Neural cell (in vitro differentiated cells): ENCODE measurements around the gene PRR5. TPM values are rescaled to one million over a fixed set of nuclear protein-coding genes. Genes with fewer than 3 reads are reported as not detected.

Experiments
- H2AFZ ChIP-seq: fragments of 200-600, 300-800 bp; sonication (generic), shearing (Covaris generic); 2 replicates; pipeline ENCODE4 v1.6.0; 2014; ENCODE audit warnings: low read depth, mild to moderate bottlenecking, antibody characterized with exemption, low read length, moderate library complexity
- H3F3A ChIP-seq: fragments of 200-600 bp; shearing (Covaris generic); 2 replicates; pipeline ENCODE4 v1.6.1; 2016; ENCODE audit warnings: mild to moderate bottlenecking, moderate library complexity, mixed read lengths, antibody characterized with exemption, low read length; ENCODE audit not compliant: insufficient read depth, poor library complexity, severe bottlenecking
- H3K27ac ChIP-seq: fragments of 200-600, 300-800 bp; sonication (generic), shearing (Covaris generic); 2 replicates; pipeline ENCODE4 v1.5.1; 2014; ENCODE audit warnings: mild to moderate bottlenecking, low read length, moderate library complexity
- H3K27me3 ChIP-seq: fragments of 300-800, 200-600 bp; sonication (generic), shearing (Covaris generic); 2 replicates; pipeline ENCODE4 v1.6.0; 2014; ENCODE audit warnings: mild to moderate bottlenecking, low read depth, low read length, moderate library complexity; ENCODE audit not compliant: insufficient read depth
- H3K36me3 ChIP-seq: fragments of 300-800, 200-600 bp; sonication (generic), shearing (Covaris generic); 2 replicates; pipeline ENCODE4 v1.5.1; 2014; ENCODE audit warnings: mild to moderate bottlenecking, antibody characterized with exemption, low read length, moderate library complexity; ENCODE audit not compliant: insufficient read depth
- H3K4me2 ChIP-seq: fragments of 300-800, 200-600 bp; sonication (generic), shearing (Covaris generic); 2 replicates; pipeline ENCODE4 v1.6.0; 2014; ENCODE audit warnings: mild to moderate bottlenecking, low read length
- H3K4me3 ChIP-seq: fragments of 300-800, 200-600 bp; sonication (generic), shearing (Covaris generic); 2 replicates; pipeline ENCODE4 v1.5.1; 2014; ENCODE audit warnings: mild to moderate bottlenecking, low read length, moderate library complexity
- H3K79me2 ChIP-seq: fragments of 200-600 bp; shearing (Covaris generic); replicated peaks from 2 replicates; pipeline ENCODE4 v1.6.0; 2014; ENCODE audit warnings: mild to moderate bottlenecking, low read length, moderate library complexity; ENCODE audit not compliant: insufficient read depth
- H3K9ac ChIP-seq: fragments of 300-800, 200-600 bp; sonication (generic), shearing (Covaris generic); 2 replicates; pipeline ENCODE4 v1.6.1; 2016; ENCODE audit warnings: mild to moderate bottlenecking, low read length, mixed read lengths
- H3K9me2 ChIP-seq: fragments of 200-600 bp; shearing (Covaris generic); 2 replicates; pipeline ENCODE4 v1.6.1; 2016; ENCODE audit warnings: mild to moderate bottlenecking, low read length, mixed read lengths; ENCODE audit not compliant: insufficient read depth
- H3K9me3 ChIP-seq: fragments of 200-600, 300-800 bp; sonication (generic), shearing (Covaris generic); 2 replicates; pipeline ENCODE4 v1.6.1; 2016; ENCODE audit warnings: mild to moderate bottlenecking, mixed run types, low read length, moderate library complexity, mixed read lengths
- H4K20me1 ChIP-seq: fragments of 200-600 bp; shearing (Covaris generic); 2 replicates; pipeline ENCODE4 v1.6.1; 2016; ENCODE audit warnings: mild to moderate bottlenecking, mixed run types; ENCODE audit not compliant: insufficient read depth
- EP300 ChIP-seq: fragments of 450-650 bp; conservative IDR thresholded peaks from 2 replicates; pipeline ENCODE4 v1.6.1; 2014; ENCODE audit warnings: antibody characterized with exemption, mild to moderate bottlenecking, moderate library complexity; ENCODE audit not compliant: poor library complexity, severe bottlenecking
- EZH2 ChIP-seq: fragments of 200-600, 300-800 bp; shearing (Covaris generic), sonication (generic); IDR thresholded peaks from 2 replicates; pipeline ENCODE4 v1.6.1; 2014; ENCODE audit warnings: antibody characterized with exemption, low read length, borderline replicate concordance, mild to moderate bottlenecking; ENCODE audit not compliant: insufficient read depth, poor library complexity, severe bottlenecking
- MXI1 ChIP-seq: fragments of 450-650 bp; conservative IDR thresholded peaks from 2 replicates; pipeline ENCODE4 v1.6.1; 2014; ENCODE audit warnings: antibody characterized with exemption, mild to moderate bottlenecking; ENCODE audit not compliant: poor library complexity, severe bottlenecking
- POLR2AphosphoS5 ChIP-seq: IDR thresholded peaks from 2 replicates; pipeline ENCODE4 v1.6.1; 2012
- RAD21 ChIP-seq: fragments of 450-650 bp; conservative IDR thresholded peaks from 2 replicates; pipeline ENCODE4 v1.6.1; 2014; ENCODE audit warnings: antibody characterized with exemption, mild to moderate bottlenecking, moderate library complexity
- SMC3 ChIP-seq: fragments of 450-650 bp; conservative IDR thresholded peaks from 2 replicates; pipeline ENCODE4 v1.6.1; 2014; ENCODE audit warnings: antibody characterized with exemption, mild to moderate bottlenecking, moderate library complexity; ENCODE audit not compliant: poor library complexity
- TAF1 ChIP-seq: IDR thresholded peaks from 2 replicates; pipeline ENCODE4 v1.6.1; 2012; ENCODE audit warnings: low read depth
- polyA plus RNA-seq: library from polyadenylated mRNA; depleted of rRNA; stranded (reverse); fragments of >200 nt; gene quantifications from 2 replicates; pipeline ENCODE4 v1.2.3, GENCODE V29; 2014
- TF ChIP-seq, protein P1 (sequence below): fragments of 450-650 bp; IDR thresholded peaks from 2 replicates; pipeline ENCODE4 v1.5.1; 2014; ENCODE audit warnings: antibody characterized with exemption, mild to moderate bottlenecking, moderate library complexity; ENCODE audit not compliant: poor library complexity, severe bottlenecking
- TF ChIP-seq, protein P2 (sequence below): IDR thresholded peaks from 2 replicates; pipeline ENCODE4 v1.6.1; 2012; ENCODE audit warnings: borderline replicate concordance

The PRR5 gene
- polyA plus RNA-seq, 1 donor from 2014 or later: 16.2 TPM

DNA sequence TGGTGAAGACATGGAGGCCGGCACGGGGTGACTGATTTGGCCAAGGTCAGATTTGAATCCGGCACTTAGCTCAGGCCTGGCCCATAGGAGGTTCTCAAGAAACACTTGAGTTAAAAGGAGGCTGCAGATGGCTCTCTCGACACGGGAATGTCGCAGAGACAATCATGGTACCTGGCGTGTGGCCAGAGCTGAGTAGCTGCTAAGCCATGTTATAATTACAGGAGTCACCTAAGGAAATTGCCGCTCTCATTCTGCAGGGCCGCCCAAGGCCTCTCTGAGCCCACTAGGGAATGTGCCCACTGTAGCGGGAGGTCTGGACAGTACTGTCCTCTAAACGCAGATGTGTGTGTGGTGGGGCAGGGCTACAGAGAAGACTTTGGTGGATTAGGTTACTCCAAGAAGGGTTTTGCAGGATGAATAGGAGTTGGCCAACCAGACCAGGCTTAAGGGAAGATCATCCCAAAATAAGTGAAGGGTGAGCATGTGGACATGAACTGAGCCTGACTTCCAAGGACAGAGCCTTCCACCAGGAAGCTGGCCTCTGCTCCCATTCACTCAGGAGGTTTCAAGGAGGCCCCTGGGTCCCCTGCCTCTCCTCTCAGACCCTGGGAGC is 19.3 kb upstream of the PRR5 start:
- Histone ChIP-seq H3K27ac (no peak overlapping the region), H2AFZ (no peak overlapping the region), H3K79me2 (no peaks in the 10 kb centered on the region), H3K9me3 (no peaks in the 10 kb centered on the region), H4K20me1 (no peaks in the 10 kb centered on the region), H3K9me2 (no peaks in the 10 kb centered on the region), H3K9ac (no peak overlapping the region), H3K36me3 (no peaks in the 10 kb centered on the region), H3F3A (no peaks in the 10 kb centered on the region), H3K27me3 (no peaks in the 10 kb centered on the region), H3K4me2 (no peak overlapping the region), H3K4me3 (no peak overlapping the region)
- no peak for TF ChIP-seq EZH2

DNA sequence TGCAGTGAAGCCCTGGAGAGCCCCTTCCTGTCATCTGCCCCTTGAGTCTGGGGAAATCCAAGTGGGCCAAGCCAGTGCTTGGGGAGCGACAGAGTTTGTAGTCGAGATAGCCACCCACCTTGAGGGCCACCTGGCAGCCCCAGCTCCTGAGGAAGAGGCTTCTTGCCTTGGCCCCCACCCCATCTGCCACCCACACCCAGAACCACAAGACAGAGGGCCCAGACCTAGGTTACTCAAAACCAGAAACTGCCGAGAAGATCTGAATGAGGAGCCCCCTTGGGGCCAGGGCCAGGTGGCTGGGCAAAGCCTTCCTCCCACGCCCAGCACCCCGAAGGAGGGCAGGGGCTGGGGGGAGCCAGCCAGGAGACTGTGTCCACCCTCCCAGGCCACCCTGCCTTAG is 18.8 kb upstream of the PRR5 start:
- no peak overlapping the region for H2AFZ ChIP-seq

More for the DNA sequence above, 18.8 kb upstream of the PRR5 start:
- Histone ChIP-seq H3K4me3 (no peak overlapping the region), H3K9me3 (no peaks in the 10 kb centered on the region), H3K9ac (no peak overlapping the region), H3K4me2 (no peak overlapping the region), H3K27me3 (no peaks in the 10 kb centered on the region), H3K36me3 (no peaks in the 10 kb centered on the region), H3K27ac (no peak overlapping the region), H3F3A (no peaks in the 10 kb centered on the region), H3K9me2 (no peaks in the 10 kb centered on the region), H3K79me2 (no peaks in the 10 kb centered on the region), H4K20me1 (no peaks in the 10 kb centered on the region)
- TF ChIP-seq RAD21: no peak
- no peak for TF ChIP-seq SMC3
- no peak for TF ChIP-seq EZH2
- TF ChIP-seq, protein P1, sequence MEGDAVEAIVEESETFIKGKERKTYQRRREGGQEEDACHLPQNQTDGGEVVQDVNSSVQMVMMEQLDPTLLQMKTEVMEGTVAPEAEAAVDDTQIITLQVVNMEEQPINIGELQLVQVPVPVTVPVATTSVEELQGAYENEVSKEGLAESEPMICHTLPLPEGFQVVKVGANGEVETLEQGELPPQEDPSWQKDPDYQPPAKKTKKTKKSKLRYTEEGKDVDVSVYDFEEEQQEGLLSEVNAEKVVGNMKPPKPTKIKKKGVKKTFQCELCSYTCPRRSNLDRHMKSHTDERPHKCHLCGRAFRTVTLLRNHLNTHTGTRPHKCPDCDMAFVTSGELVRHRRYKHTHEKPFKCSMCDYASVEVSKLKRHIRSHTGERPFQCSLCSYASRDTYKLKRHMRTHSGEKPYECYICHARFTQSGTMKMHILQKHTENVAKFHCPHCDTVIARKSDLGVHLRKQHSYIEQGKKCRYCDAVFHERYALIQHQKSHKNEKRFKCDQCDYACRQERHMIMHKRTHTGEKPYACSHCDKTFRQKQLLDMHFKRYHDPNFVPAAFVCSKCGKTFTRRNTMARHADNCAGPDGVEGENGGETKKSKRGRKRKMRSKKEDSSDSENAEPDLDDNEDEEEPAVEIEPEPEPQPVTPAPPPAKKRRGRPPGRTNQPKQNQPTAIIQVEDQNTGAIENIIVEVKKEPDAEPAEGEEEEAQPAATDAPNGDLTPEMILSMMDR: no peak
- TF ChIP-seq POLR2AphosphoS5: no peak
- no peak for TF ChIP-seq EP300
- no peak for TF ChIP-seq MXI1
- TF ChIP-seq, protein P2, sequence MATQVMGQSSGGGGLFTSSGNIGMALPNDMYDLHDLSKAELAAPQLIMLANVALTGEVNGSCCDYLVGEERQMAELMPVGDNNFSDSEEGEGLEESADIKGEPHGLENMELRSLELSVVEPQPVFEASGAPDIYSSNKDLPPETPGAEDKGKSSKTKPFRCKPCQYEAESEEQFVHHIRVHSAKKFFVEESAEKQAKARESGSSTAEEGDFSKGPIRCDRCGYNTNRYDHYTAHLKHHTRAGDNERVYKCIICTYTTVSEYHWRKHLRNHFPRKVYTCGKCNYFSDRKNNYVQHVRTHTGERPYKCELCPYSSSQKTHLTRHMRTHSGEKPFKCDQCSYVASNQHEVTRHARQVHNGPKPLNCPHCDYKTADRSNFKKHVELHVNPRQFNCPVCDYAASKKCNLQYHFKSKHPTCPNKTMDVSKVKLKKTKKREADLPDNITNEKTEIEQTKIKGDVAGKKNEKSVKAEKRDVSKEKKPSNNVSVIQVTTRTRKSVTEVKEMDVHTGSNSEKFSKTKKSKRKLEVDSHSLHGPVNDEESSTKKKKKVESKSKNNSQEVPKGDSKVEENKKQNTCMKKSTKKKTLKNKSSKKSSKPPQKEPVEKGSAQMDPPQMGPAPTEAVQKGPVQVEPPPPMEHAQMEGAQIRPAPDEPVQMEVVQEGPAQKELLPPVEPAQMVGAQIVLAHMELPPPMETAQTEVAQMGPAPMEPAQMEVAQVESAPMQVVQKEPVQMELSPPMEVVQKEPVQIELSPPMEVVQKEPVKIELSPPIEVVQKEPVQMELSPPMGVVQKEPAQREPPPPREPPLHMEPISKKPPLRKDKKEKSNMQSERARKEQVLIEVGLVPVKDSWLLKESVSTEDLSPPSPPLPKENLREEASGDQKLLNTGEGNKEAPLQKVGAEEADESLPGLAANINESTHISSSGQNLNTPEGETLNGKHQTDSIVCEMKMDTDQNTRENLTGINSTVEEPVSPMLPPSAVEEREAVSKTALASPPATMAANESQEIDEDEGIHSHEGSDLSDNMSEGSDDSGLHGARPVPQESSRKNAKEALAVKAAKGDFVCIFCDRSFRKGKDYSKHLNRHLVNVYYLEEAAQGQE: no peak
- TF ChIP-seq TAF1: no peak
